ENCODE data around the gene APPL2.

APPL2 gene

DNA sequence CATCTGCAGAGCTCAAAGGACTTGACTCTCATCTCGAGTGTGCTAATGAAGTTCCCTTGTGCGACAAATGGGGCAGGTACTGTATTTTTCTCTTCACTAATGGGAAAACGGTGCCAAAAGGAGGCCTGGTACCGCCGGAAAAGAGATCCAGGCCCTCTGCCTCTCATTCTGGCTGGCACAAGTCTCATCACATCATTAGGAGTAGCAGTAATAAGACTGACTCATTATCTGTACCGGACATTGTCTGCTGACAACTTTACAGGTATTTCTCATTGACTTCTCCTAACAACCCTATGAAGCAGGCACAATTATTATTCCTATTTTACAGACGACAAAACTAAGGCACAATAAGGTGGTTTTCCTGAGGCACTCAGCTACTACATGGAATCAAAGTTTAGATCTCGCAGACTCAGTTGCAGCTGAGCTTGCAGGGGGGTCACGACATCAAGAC lies 668 bp downstream of the APPL2 start:
- TF ChIP-seq, protein P1, sequence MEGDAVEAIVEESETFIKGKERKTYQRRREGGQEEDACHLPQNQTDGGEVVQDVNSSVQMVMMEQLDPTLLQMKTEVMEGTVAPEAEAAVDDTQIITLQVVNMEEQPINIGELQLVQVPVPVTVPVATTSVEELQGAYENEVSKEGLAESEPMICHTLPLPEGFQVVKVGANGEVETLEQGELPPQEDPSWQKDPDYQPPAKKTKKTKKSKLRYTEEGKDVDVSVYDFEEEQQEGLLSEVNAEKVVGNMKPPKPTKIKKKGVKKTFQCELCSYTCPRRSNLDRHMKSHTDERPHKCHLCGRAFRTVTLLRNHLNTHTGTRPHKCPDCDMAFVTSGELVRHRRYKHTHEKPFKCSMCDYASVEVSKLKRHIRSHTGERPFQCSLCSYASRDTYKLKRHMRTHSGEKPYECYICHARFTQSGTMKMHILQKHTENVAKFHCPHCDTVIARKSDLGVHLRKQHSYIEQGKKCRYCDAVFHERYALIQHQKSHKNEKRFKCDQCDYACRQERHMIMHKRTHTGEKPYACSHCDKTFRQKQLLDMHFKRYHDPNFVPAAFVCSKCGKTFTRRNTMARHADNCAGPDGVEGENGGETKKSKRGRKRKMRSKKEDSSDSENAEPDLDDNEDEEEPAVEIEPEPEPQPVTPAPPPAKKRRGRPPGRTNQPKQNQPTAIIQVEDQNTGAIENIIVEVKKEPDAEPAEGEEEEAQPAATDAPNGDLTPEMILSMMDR (IDR thresholded peaks at IDR 0.05; ENCODE audit: extremely low read depth, missing control alignments): no peak

DNA sequence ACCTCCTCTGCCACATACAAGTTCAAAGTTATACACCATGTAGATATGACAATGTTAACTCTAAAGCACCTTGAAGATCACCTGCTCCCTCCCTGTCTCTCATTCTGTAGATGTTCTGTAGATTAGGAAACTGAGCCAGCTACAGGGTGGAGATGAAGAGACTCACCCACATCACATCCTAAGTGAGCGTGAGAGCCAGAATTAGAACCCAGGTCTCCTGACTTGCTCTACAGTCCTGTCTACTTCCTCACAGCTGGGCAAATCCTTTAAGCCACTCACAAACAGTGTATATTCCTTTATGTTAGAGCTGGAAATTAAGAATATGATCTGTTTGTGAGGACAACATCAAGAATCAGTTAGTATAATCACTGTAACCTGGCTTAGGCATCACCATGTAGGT lies 1.8 kb downstream of the APPL2 start:
- TF ChIP-seq, protein P1 (IDR thresholded peaks at IDR 0.05; ENCODE audit: extremely low read depth, missing control alignments): no peak
- no peak for DNase-seq (ENCODE audit: low spot score)

More for the DNA sequence above, 668 bp downstream of the APPL2 start:
- peak; percentile 22 for DNase-seq (ENCODE audit: low spot score)

DNA sequence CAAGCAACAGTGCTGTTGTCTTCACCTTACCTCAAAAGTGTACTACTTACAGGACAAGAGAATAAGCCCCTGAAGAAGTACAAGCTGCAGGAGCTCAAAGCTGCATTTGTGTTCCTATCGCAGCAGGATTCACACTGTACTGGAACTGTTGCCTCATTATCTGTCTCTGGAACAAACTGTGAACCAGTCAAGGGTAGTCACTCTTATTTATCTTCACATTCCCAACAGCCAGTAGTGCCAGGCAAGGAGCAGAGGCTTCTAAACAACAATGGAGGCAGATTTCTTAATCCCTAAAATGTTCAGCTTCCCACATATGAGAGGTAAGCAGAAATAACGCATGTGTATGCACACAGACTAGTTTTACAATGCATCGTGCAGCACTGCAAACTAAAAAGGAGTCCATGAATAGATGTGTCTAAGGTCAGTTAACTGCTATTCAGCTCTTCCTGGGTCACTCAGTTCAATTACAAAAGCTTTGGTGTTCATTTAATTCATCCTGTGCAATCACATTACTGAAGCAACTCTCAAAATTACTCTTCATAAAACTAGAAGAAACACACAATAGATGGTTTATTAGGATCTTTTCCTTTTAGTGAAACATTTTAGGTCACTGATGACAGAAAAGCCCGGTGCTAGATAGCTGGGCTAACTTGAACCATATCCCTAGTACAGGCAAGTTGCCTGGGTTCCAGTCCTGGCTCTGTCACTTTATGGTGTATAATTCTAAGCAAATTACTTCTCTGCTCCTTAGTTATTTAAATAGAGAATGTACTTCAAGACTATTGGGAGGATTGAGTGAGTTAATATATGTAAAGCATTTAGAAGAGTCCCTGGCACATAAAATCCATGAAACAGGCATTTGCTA lies 2.7 kb downstream of the APPL2 start:
- no peak for DNase-seq (ENCODE audit: low spot score)
- TF ChIP-seq, protein P1 (IDR thresholded peaks at IDR 0.05; ENCODE audit: extremely low read depth, missing control alignments): no peak

DNA sequence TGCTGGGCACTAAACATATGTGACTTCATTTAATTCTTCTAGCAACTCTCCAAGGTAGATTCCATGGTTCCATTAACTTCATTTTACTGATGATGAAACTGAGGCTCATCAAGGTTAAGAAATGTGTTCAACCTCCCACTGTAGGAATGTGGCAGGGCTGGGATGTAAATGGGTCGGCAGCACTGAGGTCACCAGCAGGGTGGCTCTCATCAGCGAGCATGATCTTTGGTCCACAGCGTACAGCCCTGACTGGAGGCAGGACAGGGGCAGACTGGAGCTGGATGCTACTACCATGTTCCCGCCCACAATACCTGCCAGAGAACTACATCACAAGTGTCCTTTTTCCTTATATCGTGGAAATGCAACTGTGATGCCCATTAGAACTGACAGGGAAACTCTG lies 4.6 kb downstream of the APPL2 start:
- TF ChIP-seq, protein P1 (IDR thresholded peaks at IDR 0.05; ENCODE audit: extremely low read depth, missing control alignments): no peak
- no peak for DNase-seq (ENCODE audit: low spot score)

DNA sequence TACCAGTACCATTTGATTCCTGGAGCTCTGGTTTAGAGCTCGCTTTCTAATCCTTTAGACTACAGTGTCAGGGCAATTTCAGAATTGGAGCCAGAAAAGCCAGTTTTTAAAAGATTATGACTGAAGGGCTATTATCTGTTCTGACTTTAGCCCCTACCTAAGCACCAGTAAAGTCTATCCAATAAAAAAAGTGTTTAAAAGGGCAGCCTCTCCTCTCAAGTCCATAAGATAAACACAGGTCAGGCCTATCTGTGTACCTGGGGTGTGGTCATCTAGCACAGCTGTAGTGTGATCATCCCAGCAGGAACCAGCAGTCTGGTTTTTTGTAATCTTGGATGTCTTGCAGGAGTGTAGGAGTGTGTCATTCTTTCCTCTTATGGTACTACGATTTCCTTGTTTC lies 6.6 kb downstream of the APPL2 start:
- TF ChIP-seq, protein P1 (IDR thresholded peaks at IDR 0.05; ENCODE audit: extremely low read depth, missing control alignments): no peak
- no peak for DNase-seq (ENCODE audit: low spot score)

DNA sequence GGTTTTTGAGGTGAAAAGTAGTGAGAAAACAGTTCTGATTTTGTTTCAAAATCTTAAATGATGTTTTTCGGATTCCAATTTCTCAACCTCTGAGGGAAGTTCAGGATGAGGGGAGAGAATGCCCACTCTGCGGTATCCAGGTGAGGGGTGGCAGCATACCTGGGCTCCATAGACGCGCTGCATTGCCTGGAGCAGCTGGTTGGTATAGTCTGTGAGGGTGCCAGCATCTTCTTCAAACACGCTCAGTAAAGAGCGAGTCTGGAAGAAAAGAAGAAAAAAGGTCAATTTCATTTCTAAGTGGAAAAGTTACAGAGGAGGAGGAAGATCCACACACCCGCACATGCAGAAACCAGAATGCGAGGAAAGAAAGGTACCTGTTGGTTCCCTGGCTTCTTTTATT lies 7.0 kb downstream of the APPL2 start:
- TF ChIP-seq, protein P1 (IDR thresholded peaks at IDR 0.05; ENCODE audit: extremely low read depth, missing control alignments): no peak
- DNase-seq (ENCODE audit: low spot score): no peak

DNA sequence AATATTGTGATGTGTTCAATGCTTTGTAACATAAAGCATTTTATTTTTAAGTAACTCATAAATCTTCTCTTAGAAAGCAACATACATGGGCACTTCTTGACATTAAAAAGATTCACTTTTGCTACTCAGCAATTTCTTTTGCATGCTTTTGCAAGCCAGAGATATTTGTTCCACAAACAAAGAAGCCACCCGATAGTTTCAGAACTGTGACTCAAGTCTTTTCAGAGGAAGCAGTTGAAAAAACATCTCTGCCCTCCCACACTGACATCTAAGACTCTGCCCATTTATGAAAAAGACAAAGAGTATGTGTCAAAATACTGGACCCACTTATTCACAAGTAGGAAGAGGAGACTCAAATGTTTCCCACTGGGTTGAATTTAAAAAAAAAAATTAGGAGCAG lies 7.5 kb downstream of the APPL2 start:
- TF ChIP-seq, protein P1 (IDR thresholded peaks at IDR 0.05; ENCODE audit: extremely low read depth, missing control alignments): no peak
- DNase-seq (ENCODE audit: low spot score): peak; percentile 32

All from GM20000 (cell line).